ENCODE data around the gene TMEM17. TPM values are rescaled to one million over a fixed set of nuclear protein-coding genes. Genes with fewer than 3 reads are reported as not detected.

TMEM17 gene
- polyA plus RNA-seq, 1 of the 3 experiments (the other 2 are of a cell fraction) = 5.5 TPM

DNA sequence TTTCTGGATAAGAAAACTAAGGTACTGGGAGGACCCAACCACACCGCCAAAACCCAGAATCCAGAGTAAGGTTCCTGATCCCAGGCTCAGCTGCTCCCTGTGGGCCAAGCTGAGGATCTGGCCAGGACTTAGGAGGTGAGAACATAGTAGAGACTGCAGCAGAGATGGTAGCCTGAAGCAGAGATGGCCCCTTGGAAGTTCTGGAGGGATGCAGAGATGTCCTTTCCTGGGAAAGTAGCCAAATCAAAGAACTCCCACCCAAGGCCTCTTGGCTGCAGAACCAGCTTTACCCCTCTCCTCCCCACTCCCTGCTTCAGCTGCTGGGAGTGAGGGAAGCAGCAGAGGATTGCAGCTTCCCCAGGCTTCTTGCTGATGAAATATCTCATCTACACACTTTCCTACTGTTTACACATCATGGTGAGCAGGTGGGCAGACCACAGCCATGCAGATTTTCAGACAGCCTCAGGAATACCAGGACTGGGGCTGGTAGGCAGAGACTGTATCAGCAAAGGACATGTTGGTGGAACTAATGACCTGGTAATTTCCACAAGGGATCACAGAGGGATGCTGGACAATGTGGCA, 32.7 kb downstream of the TMEM17 start:
- CTCF ChIA-PET = interaction anchor here (1.4 to 1.5 kb wide), 3 partner anchors 16 to 302 kb away, joined by 4 to 6 read pairs (median 6); no protein-coding TSS in a partner anchor
- Histone ChIP-seq H3K9me3 (no peaks in the 10 kb centered on the region), H3K9ac (no peak overlapping the region), H3K27me3 (ENCODE audit: insufficient read depth) (no peaks in the 10 kb centered on the region), H3K27ac (ENCODE audit: low read depth in 2 of 2, low read length in 1 of 2) (no peak overlapping the region), H3F3A (replicated peaks; ENCODE audit: insufficient read depth) (no peaks in the 10 kb centered on the region), H3K79me2 (ENCODE audit: insufficient read depth) (no peaks in the 10 kb centered on the region), H2AFZ (ENCODE audit: low read depth) (no peak overlapping the region), H4K20me1 (ENCODE audit: insufficient read depth) (no peaks in the 10 kb centered on the region), H3K4me1 (ENCODE audit: control insufficient read depth in 1 of 2, insufficient read depth in 2 of 2, low read depth in 1 of 2, low read length in 1 of 2) (peaks cover 10 to 25% of the 10 kb centered on the region in 2 experiments; a peak in 3 of 4 replicates), H3K36me3 (replicated peaks in 1 of 2; ENCODE audit: control insufficient read depth in 1 of 2, insufficient read depth in 2 of 2, low read length in 1 of 2) (no peaks in the 10 kb centered on the region), H3K4me3 (ENCODE audit: low read depth in 2 of 2, low read length in 1 of 2) (no peak overlapping the region), H3K4me2 (no peak overlapping the region), H3K9me2 (no peaks in the 10 kb centered on the region)
- POLR2A ChIA-PET = no interaction called here
- DNase-seq = no peak
- 93% methylated on average over 1 of the region's 1 CpG for WGBS (ENCODE audit: low lambda C conversion rate)
- TF ChIP-seq MXI1 (IDR thresholded peaks at IDR 0.05; ENCODE audit: low read depth, low read length) (no peak), TAF1 (IDR thresholded peaks at IDR 0.05; ENCODE audit: borderline replicate concordance, low read depth, low read length) (no peak), RXRA (IDR thresholded peaks at IDR 0.05; ENCODE audit: borderline replicate concordance, low read depth) (no peak), CHD2 (IDR thresholded peaks at IDR 0.05; ENCODE audit: low read length, partially characterized antibody) (no peak), USF1 (IDR thresholded peaks at IDR 0.05; ENCODE audit: borderline replicate concordance, low read depth) (no peak), RCOR1 (IDR thresholded peaks at IDR 0.05; ENCODE audit: low read length) (no peak), YY1 (IDR thresholded peaks at IDR 0.05; ENCODE audit: low read depth) (no peak), FOXJ3 (CRISPR knock-in tag; IDR thresholded peaks at IDR 0.05) (no peak), GABPA (IDR thresholded peaks at IDR 0.05; ENCODE audit: low read depth) (no peak), ELF1 (IDR thresholded peaks at IDR 0.05) (no peak), NFIC (IDR thresholded peaks at IDR 0.05; ENCODE audit: borderline replicate concordance) (no peak), MEF2A (IDR thresholded peaks at IDR 0.05; ENCODE audit: borderline replicate concordance, low read depth) (no peak), EZH2phosphoT487 (IDR thresholded peaks at IDR 0.05; ENCODE audit: borderline replicate concordance, low read depth) (no peak), JUND (IDR thresholded peaks at IDR 0.05) (no peak), CTCF (IDR thresholded peaks at IDR 0.05) (no peak), POLR2AphosphoS5 (IDR thresholded peaks at IDR 0.05; ENCODE audit: low read depth, low read length) (no peak), FOXM1 (IDR thresholded peaks at IDR 0.05; ENCODE audit: low read depth) (no peak)
- TF ChIP-seq, protein P1, sequence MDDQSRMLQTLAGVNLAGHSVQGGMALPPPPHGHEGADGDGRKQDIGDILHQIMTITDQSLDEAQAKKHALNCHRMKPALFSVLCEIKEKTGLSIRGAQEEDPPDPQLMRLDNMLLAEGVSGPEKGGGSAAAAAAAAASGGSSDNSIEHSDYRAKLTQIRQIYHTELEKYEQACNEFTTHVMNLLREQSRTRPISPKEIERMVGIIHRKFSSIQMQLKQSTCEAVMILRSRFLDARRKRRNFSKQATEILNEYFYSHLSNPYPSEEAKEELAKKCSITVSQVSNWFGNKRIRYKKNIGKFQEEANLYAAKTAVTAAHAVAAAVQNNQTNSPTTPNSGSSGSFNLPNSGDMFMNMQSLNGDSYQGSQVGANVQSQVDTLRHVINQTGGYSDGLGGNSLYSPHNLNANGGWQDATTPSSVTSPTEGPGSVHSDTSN (IDR thresholded peaks at IDR 0.05) = no peak
- TF ChIP-seq, protein P2, sequence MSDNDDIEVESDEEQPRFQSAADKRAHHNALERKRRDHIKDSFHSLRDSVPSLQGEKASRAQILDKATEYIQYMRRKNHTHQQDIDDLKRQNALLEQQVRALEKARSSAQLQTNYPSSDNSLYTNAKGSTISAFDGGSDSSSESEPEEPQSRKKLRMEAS (IDR thresholded peaks at IDR 0.05; ENCODE audit: low read depth) = no peak

Measured in SK-N-SH (cell line).